ENCODE measurements around the gene TENM4.
"Not testable (repeated sequence)": the region's sequence is repeated elsewhere in the genome, so short reads cannot be mapped to it uniquely, and the experiment has no call there.

Gene TENM4

DNA sequence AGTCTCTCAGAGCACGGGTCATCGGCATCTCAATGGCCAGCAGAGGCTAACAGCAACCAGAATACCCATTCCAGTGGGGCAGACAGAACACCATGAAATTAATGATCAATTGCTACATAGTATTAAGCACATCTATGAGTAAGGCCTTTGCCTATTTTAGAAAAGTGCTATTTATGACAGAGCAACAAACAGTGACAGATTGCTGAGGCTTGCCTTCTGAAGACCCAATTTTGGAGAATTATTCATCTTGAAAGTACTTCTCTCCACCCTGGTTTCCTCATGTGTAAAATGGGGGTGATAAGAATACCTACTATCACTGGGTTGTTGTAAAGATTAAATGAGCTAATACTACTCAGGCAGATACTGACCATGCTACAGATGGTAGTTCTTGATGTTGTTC, 232.7 kb downstream of the TENM4 start:
- DNase-seq (ENCODE audit: low read depth), result no peak

DNA sequence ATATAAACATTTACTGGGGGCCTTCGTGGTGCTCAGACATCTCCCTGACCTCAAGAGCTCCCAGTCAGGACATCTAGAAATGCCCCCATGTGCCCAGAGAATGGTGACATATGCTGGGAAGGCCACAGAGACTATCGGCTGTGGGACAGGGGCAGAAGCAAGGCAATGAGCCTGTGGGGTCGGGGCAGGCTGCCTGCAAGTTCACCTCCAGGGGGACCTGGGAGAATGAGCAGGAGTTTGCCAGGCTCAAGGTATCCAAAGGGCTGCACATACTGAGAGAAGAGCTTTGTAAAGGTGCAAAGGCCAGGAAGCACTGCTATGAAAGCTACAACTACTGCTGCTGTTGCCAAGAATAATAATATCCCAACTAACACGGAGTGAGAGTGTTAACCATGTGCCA, 233.9 kb downstream of the TENM4 start:
- no peak for DNase-seq (ENCODE audit: low read depth)

DNA sequence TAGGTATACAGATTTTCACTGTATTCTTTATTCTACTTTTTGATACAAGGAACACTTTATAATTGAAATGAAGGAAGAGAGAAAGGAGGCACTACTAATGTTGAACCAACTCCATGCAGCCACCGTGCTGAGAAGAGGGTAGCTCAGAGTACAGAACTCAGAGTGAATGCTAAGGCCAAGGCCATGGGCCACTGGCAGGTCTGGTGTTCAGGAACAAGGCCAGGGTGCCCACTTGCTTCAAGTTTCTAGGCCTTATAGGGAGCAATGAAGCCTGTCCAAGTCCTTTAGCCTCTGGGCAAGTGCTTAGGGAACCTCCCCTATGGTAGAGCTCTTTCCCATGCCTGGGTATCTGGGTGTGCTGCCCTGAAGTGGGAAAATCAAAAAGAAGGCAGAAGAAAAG, 235.0 kb downstream of the TENM4 start:
- no peak for DNase-seq (ENCODE audit: low read depth)

DNA sequence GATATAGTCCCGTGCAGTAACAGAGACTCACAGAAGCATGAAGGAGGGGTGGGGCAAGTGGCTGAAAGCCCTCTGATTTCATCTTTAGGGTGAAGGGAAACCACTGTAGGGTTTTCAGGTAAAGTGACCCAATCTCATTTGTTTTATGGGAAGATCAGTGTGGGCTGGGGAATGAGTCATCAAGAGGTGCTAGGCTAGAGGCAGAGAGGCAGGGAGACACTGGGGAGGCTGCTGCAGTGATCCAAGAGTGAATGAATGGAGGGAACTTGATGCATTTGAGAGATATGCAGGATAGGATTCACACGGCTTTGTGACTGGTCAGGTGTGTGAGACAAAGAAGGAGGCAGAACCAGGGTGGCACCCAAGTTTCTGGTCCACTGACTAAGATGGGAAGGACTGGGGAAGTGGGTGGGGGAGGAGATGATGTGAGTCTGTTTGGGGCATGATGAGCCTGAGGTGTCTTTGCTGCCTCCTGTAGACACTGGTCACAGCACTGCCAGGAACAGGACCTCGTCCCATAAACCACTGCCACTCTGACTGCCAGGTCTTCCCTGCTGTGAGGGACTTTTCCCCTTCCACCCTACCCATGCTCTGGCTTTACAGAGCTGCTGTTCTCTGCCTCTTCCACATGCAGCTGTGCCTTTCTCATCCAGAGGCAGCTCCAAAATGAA, 239.0 kb downstream of the TENM4 start:
- no peak for DNase-seq (ENCODE audit: low read depth)

DNA sequence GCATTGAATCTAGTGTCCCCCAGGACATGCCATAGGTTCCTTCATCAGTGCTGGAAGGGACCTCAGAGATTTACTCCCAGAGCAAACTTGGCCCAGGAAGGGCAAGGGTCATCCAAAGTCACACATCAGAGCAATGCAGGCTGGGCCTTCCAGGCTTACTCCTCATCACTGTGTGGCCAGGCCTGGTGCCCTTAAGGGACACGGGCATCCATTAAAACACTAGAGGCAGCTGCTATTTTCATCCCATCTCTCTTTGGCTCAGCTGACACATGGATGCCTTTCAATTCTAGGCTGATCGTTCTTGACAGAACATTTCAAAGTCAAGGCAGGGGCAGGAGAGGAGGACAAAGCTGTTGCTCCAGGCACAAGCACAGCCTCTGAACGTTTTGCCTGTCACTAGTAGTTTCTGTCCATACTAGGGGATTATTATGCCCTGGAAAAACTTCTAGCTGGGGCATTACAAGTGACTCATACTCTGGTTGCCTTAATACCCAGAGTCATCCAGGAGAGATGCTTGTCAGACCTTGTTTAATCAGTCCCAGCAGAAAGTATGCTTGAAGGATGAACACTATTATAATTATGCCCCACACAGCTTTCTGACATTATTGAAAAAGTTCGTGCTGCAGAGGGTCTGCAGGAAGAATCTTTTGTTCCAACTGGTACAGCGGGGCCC, 240.3 kb downstream of the TENM4 start:
- DNase-seq (ENCODE audit: low read depth), result no peak

DNA sequence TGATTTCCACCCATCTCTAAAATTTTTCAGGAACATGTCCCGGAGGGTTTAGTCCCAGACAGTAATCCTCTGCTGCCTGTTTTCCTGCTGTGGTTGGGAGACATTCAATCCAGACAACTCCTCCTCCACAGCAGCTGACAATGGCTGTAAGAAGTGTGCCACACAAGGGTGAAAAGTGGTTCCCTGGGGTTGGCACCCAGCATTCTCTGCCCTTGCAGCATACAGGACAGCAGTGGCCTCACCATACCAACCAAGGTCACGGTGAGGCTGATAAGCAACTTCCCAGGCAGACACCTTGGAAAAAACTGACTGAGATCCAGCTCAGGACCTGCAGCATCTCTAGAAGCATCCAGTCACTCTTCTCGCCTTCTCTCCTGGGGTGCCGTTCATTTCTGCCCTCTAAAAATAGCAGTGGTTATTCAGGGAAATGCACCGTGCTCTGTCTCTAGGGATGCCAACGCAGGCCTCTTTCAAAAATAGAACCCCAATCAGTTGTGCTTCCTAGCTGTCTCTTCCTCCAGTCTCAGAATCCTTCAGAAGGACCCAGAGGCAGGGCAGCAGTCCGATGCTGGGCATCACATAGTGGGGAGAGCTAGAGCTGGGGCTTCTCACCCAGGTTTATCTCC, 241.0 kb downstream of the TENM4 start:
- DNase-seq (ENCODE audit: low read depth), result no peak

DNA sequence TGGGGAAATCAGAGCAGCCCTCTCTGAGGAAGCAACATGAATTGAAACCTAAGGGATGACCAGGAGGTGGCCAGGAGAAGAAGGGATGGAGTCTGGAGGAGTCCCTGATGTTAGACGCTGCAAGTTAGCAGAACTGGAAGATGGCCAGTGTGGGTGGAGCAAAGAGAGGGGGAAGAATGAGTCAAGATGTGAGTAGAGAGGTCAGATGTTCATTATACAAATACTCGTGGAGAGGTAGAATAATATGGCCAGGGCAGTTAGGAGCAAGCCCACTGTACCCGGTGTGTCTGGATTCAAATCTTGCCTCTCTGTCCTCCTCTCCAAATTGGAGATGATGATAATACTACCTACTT, 242.0 kb downstream of the TENM4 start:
- DNase-seq (ENCODE audit: low read depth), result no peak

DNA sequence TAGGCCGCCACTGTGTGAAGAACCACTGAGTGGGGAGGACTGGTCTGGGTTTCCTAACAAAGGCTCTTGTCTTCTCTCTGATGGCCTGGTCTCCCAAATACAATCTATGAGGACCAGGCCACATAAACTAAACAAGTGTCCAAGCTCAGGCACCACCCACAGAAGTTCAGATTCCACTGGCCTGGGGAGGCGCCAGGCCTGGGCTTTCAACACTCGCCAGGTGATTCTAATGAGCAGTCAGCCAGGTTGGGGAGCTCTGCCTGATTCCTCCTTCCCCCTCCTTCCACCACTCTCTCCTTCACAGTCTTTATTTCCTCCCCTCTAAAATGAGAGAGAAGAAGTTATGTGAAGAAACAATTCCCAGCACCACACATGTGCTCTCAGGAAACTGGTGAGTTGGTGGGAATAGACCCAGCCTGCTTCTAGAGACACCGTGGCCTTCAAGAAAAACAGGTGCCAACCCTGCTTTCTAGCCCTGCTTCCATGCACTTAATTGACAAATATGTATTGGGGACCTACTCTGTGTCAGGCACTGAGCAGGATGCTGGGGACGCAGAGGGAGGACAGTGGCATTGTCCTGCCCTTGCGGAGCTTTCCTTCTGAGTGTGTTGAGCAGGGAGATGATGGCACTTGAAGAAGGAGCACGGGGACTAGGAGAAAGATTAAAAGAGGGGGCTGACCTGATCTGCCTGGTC, 242.5 kb downstream of the TENM4 start:
- DNase-seq (ENCODE audit: low read depth), result no peak

DNA sequence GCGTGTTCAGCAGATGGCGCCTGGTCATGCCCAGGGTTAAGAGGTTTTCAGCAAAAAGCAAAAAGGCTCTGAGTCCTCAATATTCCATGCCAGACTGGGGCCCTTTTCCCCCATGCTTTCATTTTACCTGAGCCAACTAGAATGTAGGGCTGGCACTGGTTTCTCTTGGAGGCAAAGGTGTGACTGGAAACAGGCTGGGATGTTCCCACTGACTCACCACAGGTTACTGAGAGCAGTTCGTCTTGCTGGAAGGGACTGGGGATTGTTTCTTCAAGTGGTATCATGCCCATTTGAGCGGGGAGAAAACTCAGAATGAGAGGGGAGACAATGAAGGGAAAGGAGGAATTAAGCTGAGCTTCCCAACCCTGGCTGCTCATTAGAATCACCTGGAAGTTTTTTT, 243.9 kb downstream of the TENM4 start:
- no peak for DNase-seq (ENCODE audit: low read depth)

DNA sequence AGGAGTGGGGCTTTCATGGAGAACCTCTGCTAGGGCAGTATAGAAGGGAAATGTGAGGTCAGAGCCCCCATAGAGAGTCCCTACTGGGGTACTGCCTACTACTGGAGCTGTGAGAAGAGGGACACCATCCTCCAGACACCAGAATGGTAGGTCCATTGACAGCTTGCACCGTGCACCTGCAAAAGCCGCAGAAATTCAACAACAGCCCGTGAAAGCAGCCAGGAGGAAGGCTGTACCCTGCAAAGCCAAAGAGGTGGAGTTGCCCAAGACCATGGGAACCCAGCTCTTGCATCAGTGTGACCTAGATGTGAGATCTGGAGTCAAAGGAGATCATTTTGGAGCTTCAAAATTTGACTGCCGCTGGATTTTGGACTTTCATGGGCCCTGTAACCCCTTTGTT, 245.6 kb downstream of the TENM4 start:
- DNase-seq (ENCODE audit: low read depth), result no peak

DNA sequence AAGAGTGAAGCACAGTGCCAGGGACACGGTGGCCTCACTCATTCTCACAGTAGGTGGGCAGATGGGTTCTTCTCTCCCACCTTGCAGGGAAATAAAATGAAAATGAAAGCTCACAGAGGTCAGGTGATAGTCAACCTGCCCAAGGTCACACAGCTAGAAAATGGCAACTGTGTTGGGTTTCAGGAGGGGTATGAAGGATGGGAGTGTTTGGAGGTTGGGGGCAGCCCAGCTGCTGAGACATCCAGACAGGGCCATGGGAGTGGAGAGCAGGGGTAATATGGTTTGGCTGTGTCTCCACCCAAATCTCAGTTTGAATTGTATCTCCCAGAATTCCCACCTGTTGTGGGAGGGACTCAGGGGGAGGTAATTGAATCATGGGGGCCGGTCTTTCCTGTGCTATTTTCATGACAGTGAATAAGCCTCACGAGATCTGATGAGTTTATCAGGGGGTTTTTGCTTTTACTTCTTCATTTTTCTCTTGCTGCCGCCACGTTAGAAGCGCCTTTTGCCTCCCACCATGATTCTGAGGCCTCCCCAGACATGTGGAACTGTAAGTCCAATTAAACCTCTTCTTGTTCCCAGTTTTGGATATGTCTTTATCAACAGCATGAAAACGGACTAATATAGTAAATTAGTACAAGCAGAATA, 247.0 kb downstream of the TENM4 start:
- DNase-seq (ENCODE audit: low read depth), result no peak

DNA sequence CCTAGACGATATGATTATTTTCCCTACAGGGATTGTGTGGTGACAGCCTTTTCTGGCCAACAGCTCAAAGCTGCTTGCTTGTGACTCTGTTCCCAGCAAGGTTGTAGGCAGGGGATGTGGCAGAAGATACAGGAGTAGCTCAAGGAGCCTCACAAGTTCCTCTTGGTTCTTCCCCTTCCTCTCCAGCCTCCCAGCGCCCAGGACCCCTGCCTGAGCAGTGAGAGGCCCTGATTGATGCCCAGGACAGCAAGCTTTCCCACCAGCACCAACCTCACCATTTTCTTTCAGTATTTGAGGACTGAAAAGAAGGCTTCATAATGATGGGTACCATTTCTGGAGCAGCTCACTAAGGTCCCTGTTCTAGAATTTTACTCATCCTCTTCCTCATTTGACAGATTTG, 248.0 kb downstream of the TENM4 start:
- DNase-seq (ENCODE audit: low read depth), result no peak

DNA sequence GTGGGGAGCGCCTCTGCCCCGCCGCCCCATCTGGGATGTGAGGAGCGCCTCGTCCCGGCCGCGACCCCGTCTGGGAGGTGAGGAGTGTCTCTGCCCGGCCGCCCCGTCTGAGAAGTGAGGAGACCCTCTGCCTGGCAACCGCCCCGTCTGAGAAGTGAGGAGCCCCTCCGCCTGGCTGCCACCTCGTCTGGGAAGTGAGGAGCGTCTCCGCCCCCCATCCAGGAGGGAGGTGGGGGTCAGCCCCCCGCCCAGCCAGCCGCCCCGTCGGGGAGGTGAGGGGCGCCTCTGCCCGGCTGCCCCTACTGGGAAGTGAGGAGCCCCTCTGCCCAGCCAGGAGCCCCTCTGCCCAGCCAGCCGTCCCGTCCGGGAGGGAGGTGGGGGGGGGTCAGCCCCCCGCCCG, 249.1 kb downstream of the TENM4 start:
- not testable (repeated sequence) for DNase-seq (ENCODE audit: low read depth)

DNA sequence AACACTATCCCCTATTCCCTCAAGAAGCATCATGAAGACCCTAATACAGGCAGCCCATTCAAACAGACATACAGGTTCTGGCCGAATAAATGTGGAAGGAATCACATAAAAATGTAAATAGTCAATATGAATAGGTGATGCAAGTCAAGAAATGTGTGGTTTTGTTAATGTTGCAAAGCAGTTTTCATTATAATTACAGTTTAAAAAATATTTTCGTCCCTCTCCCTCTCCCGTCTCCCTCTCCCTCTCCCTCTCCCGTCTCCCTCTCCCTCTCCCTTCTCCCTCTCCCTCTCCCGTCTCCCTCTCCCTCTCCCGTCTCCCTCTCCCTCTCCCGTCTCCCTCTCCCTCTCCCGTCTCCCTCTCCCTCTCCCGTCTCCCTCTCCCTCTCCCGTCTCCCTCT, 250.3 kb downstream of the TENM4 start:
- not testable (repeated sequence) for DNase-seq (ENCODE audit: low read depth)

DNA sequence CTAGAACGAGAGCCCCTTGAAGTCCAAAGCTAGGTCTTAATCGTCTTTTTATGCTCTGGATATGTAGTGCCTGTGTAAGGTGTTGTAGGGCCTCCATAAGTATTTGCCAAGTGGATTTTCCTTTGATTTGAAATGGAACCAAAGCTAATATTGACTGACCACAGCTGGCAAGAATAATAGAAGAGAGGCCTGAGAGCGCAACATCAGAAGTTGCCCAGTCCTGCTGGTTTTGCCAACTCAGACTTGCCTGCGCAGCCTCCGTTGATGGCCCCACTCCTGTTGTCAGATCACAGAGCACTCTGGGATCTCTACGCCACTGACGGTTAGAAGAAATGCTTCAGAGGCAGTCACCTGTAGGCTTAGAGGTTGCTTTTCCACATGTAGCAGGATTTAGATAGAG, 251.2 kb downstream of the TENM4 start:
- DNase-seq (ENCODE audit: low read depth), result no peak

DNA sequence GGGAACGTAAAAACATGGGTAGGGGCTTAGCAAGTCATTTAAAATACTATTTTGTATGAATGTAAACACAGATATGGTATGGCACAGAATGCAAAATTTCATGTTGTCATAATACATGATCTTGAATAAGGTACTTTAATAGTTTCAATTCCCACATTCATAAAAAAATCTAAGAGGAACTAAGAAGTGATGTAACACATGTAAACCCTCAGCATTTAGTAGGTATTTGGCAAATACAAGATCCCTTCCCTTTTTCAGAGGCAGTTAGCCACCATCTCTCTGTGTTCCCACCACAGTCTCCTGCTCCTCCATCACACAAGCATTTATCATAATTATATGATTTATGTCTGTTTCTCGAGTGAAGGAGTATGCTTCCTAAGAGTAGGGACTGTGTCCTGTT, 251.8 kb downstream of the TENM4 start:
- no peak for DNase-seq (ENCODE audit: low read depth)

DNA sequence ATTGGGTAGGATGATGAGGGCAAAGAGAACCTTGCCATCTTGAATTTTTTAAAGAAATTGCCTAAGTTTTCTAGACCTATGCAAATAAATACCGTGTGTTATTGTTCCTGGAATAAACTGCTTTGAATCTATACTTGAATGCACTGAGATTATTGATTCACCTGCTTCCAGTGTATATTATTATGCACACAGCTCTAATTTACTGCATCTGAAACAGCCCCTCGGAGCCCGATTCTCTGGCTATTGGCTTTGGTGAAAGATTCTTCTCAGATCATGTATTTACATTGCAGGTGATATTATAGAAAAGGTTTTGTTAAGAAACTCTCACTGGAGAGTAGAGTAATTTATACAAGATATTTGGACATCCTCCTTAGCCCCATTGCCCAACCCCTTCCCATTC, 254.2 kb downstream of the TENM4 start:
- DNase-seq (ENCODE audit: low read depth), result no peak

DNA sequence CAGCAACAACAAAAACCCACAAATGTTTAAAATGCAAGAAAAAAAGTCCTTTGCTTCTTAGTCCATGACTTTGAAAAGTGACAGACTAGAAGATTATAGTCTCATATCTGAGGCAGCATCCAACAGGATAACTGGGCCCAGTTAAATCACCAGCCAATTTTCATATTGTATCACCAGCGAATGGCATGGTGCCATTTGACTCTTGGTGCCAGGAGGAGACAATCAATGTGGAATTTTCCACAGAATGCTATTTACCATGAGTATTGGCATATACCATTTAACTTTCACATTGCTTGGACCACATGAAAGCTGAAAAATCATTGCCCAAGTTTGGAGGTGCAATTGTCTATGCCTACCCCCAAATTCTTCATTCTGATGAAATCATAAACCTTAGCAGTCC, 255.5 kb downstream of the TENM4 start:
- no peak for DNase-seq (ENCODE audit: low read depth)

DNA sequence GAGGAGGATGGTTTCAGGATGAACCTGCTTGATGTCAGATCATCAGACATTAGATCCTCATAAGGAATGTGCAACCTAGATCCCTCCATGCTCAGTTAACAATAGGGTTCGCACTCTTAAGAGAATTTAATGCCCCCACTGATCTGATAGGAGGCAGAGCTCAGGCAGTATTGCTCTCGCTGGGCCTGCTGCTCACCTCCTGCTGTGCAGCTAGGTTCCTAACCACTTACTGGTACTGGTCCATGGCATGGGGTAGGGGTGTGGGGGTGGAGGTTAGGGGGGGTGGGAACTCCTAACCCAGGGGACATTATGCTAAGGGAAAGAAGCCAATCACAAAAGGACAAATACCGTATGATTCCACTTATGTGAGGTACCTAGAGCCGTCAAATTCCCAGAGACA, 256.5 kb downstream of the TENM4 start:
- DNase-seq (ENCODE audit: low read depth), result no peak

DNA sequence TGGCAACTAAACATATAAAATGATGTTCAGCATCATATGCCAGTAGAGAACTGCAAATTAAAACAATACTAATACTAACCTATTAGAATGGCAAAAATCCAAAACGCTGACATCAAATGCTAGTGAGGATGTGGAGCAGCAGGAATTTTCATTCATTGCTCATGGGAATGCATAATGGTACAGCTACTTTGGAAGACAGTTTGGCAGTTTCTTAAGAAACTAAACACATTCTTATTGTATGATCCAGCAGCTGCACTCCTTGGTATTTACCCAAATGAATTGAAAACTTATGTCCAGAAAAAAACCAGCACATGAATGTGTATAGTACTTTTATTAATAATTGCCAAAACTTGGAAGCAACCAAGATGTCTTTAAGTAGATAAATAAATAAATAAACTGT, 258.0 kb downstream of the TENM4 start:
- DNase-seq (ENCODE audit: low read depth), result no peak

DNA sequence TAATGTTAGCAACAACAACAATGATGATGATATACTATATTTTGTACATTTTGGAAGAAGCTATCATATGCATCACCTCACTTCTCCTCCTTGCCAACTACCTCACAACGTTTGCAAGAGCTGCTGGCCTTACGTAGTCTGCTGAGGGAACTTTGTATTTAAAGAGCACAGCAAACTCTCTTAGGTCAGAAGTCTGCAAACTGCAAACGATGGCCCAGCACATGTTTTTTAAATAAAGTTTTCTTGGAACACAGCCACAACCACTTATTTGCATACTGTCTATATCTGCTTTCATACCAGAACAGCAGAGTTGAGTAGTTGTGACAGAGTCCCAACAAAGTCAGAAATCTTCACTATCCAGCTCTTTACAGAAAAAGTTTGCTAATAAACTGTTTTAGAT, 261.7 kb downstream of the TENM4 start:
- DNase-seq (ENCODE audit: low read depth), result no peak
